Fibroblast of skin of abdomen (primary cell): ENCODE results near the gene OR52H1.

ENCODE experiments used
- DNase-seq: peaks from one replicate; pipeline ENCODE4 v3.0.0-alpha.2; 2013

The OR52H1 gene

GRCh38 chr11:5531053-5531831 is 17.1 kb downstream of the OR52H1 start:
- no peak for DNase-seq

- DNase-seq = no peak
Observed at GRCh38 chr11:5528495-5528894, 19.8 kb downstream of the OR52H1 start.

- no peak for DNase-seq
Observed at GRCh38 chr11:5527716-5528115, 20.6 kb downstream of the OR52H1 start.

- no peak for DNase-seq
Observed at GRCh38 chr11:5524756-5525155, 23.6 kb downstream of the OR52H1 start.

GRCh38 chr11:5522308-5522707 is 26.0 kb downstream of the OR52H1 start:
- no peak for DNase-seq

- DNase-seq = no peak
Observed at GRCh38 chr11:5521540-5521939, 26.8 kb downstream of the OR52H1 start.

GRCh38 chr11:5516599-5516998 is 31.7 kb downstream of the OR52H1 start, which contains the start of gene UBQLNL:
UBQLNL (minus strand) TSS chr11:5516699; CDS start chr11:5516441, 258 bp downstream.
- no peak for DNase-seq

GRCh38 chr11:5514841-5515240 is 33.5 kb downstream of the OR52H1 start:
- DNase-seq = no peak

GRCh38 chr11:5509803-5510202 is 38.5 kb downstream of the OR52H1 start, which contains the start of gene UBQLN3:
UBQLN3 (minus strand) TSS chr11:5509957; CDS start chr11:5509558, 399 bp downstream.
- no peak for DNase-seq

GRCh38 chr11:5508605-5509004 is 39.7 kb downstream of the OR52H1 start:
- no peak for DNase-seq

GRCh38 chr11:5507933-5508305 is 40.4 kb downstream of the OR52H1 start:
- DNase-seq = no peak

GRCh38 chr11:5507177-5507932 is 41.0 kb downstream of the OR52H1 start:
- DNase-seq = no peak

- DNase-seq = no peak
Observed at GRCh38 chr11:5505363-5506048, 42.8 kb downstream of the OR52H1 start.

- DNase-seq = no peak
Observed at GRCh38 chr11:5504403-5504921, 43.9 kb downstream of the OR52H1 start.

- no peak for DNase-seq
Observed at GRCh38 chr11:5500393-5500801, 47.9 kb downstream of the OR52H1 start.

- no peak for DNase-seq
Observed at GRCh38 chr11:5499671-5500070, 48.7 kb downstream of the OR52H1 start.
